Keratinocyte (primary cell): Measurements from ENCODE around the gene COMMD7.

Source experiments
- EZH2 ChIP-seq: IDR thresholded peaks from one replicate; pipeline ENCODE4 v1.6.1; 2012; ENCODE audit warnings: inconsistent platforms, mild to moderate bottlenecking, low read length, moderate library complexity
- TF ChIP-seq, protein P1 (sequence below), 3 experiments: IDR thresholded peaks in 1 of 3; conservative IDR thresholded peaks in 1 of 3; optimal IDR thresholded peaks in 1 of 3; 2 replicates in 2 of 3; 3 replicates in 1 of 3; pipeline versions ENCODE3 to v1.5.1; 2011; ENCODE audit warnings: low read length in 3 of 3, mild to moderate bottlenecking in 3 of 3, moderate library complexity in 2 of 3, control low read depth in 1 of 3, inconsistent platforms in 1 of 3; ENCODE audit not compliant: insufficient read depth in 2 of 3; ENCODE audit errors: extremely low read depth in 1 of 3

DNA sequence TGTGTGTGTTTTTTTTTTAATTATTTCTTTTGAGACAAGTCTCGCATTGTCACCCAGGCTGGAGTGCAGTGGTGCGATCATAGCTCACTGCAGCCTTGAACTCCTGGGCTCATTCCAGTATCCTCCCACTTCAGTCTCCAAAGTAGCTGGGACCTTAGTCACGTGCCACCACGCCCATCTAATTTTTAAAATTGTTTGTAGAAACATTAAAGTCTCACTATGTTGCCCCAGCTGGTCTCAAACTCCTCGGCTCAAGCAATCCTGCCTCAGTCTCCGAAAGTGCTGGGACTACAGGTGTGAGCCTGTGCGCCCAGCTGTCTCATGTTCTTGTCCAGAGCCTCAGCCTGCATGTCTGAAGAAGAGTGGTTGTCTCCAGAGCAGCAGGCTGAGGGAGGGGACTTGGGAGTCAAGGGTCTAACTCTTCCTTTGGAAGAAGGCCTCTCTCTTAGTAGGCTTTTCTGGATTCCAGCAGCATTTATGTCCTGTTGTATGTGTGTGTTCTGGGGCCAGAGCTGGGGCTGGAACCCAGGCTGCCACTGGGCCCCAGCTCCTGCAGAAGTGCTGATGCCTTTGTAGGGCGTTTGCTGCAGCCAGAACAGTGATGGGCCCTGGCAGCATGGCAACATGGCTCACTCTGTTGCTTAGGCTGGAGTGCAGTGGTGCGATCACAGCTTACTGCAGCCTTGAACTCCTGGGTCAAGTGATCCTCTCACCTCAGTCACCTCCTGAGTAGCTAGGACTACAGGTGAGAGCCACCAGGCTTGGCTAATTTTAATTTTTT, 24.3 kb upstream of the COMMD7 start:
- TF ChIP-seq, protein P1, sequence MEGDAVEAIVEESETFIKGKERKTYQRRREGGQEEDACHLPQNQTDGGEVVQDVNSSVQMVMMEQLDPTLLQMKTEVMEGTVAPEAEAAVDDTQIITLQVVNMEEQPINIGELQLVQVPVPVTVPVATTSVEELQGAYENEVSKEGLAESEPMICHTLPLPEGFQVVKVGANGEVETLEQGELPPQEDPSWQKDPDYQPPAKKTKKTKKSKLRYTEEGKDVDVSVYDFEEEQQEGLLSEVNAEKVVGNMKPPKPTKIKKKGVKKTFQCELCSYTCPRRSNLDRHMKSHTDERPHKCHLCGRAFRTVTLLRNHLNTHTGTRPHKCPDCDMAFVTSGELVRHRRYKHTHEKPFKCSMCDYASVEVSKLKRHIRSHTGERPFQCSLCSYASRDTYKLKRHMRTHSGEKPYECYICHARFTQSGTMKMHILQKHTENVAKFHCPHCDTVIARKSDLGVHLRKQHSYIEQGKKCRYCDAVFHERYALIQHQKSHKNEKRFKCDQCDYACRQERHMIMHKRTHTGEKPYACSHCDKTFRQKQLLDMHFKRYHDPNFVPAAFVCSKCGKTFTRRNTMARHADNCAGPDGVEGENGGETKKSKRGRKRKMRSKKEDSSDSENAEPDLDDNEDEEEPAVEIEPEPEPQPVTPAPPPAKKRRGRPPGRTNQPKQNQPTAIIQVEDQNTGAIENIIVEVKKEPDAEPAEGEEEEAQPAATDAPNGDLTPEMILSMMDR (optimal IDR thresholded peaks at IDR 0.05 in 1 of 3, IDR thresholded peaks at IDR 0.05 in 1 of 3, conservative IDR thresholded peaks at IDR 0.05 in 1 of 3; ENCODE audit: extremely low read depth in 1 of 3, insufficient read depth in 2 of 3, low read length in 3 of 3) = no peak
- no peak for TF ChIP-seq EZH2
